Liver (tissue), 9 donors: Measurements from ENCODE around the gene PLXDC1. TPM values are rescaled to one million over a fixed set of nuclear protein-coding genes. Genes with fewer than 3 reads are reported as not detected.
A peak's percentile ranks its signal among the peaks of the same experiment; 100 is the strongest.

Experiments used
- DNase-seq: peaks from one replicate; pipeline ENCODE4 v3.0.0-alpha.2; 2017; ENCODE audit warnings: low spot score
- H3K27ac ChIP-seq, 2 donors: one replicate each; pipeline ENCODE4 v1.7.0; 2013; ENCODE audit warnings: inconsistent platforms in 2 of 2, low read length in 2 of 2, control low read depth in 1 of 2, low read depth in 1 of 2, mild to moderate bottlenecking in 1 of 2
- H3K27me3 ChIP-seq, 4 donors: one replicate each; pipeline versions ENCODE4 v1.6.1 to v1.7.0; 2013; ENCODE audit warnings: low read length in 3 of 4, inconsistent platforms in 1 of 4, mild to moderate bottlenecking in 1 of 4, moderate library complexity in 1 of 4; ENCODE audit not compliant: control insufficient read depth in 4 of 4, insufficient read depth in 4 of 4
- H3K36me3 ChIP-seq, 4 donors: one replicate each; pipeline versions ENCODE4 v1.6.1 to v1.7.0; 2013; ENCODE audit warnings: low read length in 3 of 4, mild to moderate bottlenecking in 3 of 4, low read depth in 1 of 4, moderate library complexity in 1 of 4; ENCODE audit not compliant: control insufficient read depth in 4 of 4, insufficient read depth in 3 of 4
- H3K4me1 ChIP-seq, 4 donors: one replicate each; pipeline versions ENCODE4 v1.6.1 to v1.7.0; 2013; ENCODE audit warnings: low read length in 3 of 4, mild to moderate bottlenecking in 3 of 4, moderate library complexity in 1 of 4; ENCODE audit not compliant: control insufficient read depth in 4 of 4, insufficient read depth in 4 of 4
- H3K4me3 ChIP-seq, 3 donors: one replicate each; pipeline versions ENCODE4 v1.6.1 to v1.7.0; 2013; ENCODE audit warnings: low read length in 3 of 3, control low read depth in 1 of 3, low read depth in 1 of 3, mild to moderate bottlenecking in 1 of 3
- H3K9ac ChIP-seq, 2 donors: one replicate each; pipeline ENCODE4 v1.7.0; 2013; ENCODE audit warnings: low read length in 2 of 2, mild to moderate bottlenecking in 2 of 2, moderate library complexity in 2 of 2, control low read depth in 1 of 2, low read depth in 1 of 2
- H3K9me3 ChIP-seq, 4 donors: one replicate each; pipeline versions ENCODE4 v1.6.1 to v1.7.0; 2013; ENCODE audit warnings: low read length in 3 of 4; ENCODE audit not compliant: control insufficient read depth in 4 of 4
- ATF3 ChIP-seq: IDR thresholded peaks from 2 replicates; pipeline ENCODE4 v1.6.1; 2016; ENCODE audit warnings: antibody characterized with exemption
- CTCF ChIP-seq: fragments of 150-350 bp; IDR thresholded peaks from 2 replicates; pipeline ENCODE4 v1.5.1; 2017; ENCODE audit warnings: improper control_type of control experiment, low read depth, low read length; ENCODE audit not compliant: missing input control
- EGR1 ChIP-seq, 2 donors: IDR thresholded peaks; 2 replicates each; pipeline ENCODE4 v1.6.1; 2016 to 2018; ENCODE audit warnings: antibody characterized with exemption in 2 of 2, low read depth in 2 of 2
- FOXA1 ChIP-seq: IDR thresholded peaks from 2 replicates; pipeline ENCODE4 v1.6.1; 2016; ENCODE audit warnings: antibody characterized with exemption
- FOXA2 ChIP-seq: IDR thresholded peaks from 2 replicates; pipeline ENCODE4 v1.6.1; 2016; ENCODE audit warnings: antibody characterized with exemption
- GABPA ChIP-seq, 2 donors: IDR thresholded peaks in 1 of 2; conservative IDR thresholded peaks in 1 of 2; 2 replicates each; pipeline ENCODE4 v1.6.1; 2016; ENCODE audit warnings: antibody characterized with exemption in 2 of 2, mild to moderate bottlenecking in 1 of 2, moderate library complexity in 1 of 2
- HNF4A ChIP-seq, 2 donors: conservative IDR thresholded peaks; 2 replicates each; pipeline ENCODE4 v1.6.1; 2016; ENCODE audit warnings: antibody characterized with exemption in 2 of 2, mild to moderate bottlenecking in 2 of 2
- HNF4G ChIP-seq: IDR thresholded peaks from 2 replicates; pipeline ENCODE4 v1.6.1; 2016; ENCODE audit warnings: antibody characterized with exemption
- JUND ChIP-seq, 2 donors: IDR thresholded peaks; 2 replicates each; pipeline ENCODE4 v1.6.1; 2016; ENCODE audit warnings: antibody characterized with exemption in 2 of 2
- MAX ChIP-seq: IDR thresholded peaks from 2 replicates; pipeline ENCODE4 v1.6.1; 2016; ENCODE audit warnings: antibody characterized with exemption
- NR2F2 ChIP-seq: IDR thresholded peaks from 2 replicates; pipeline ENCODE4 v1.6.1; 2016; ENCODE audit warnings: antibody characterized with exemption
- RAD21 ChIP-seq, 2 donors: IDR thresholded peaks; 2 replicates each; pipeline ENCODE4 v1.6.1; 2016; ENCODE audit warnings: antibody characterized with exemption in 2 of 2, mild to moderate bottlenecking in 2 of 2
- REST ChIP-seq: IDR thresholded peaks from 2 replicates; pipeline ENCODE4 v1.6.1; 2016; ENCODE audit warnings: antibody characterized with exemption, mild to moderate bottlenecking
- RXRA ChIP-seq, 2 donors: IDR thresholded peaks; 2 replicates each; pipeline ENCODE4 v1.6.1; 2017 to 2018; ENCODE audit warnings: antibody characterized with exemption in 2 of 2, mild to moderate bottlenecking in 1 of 2
- SP1 ChIP-seq: IDR thresholded peaks from 2 replicates; pipeline ENCODE4 v1.6.1; 2018; ENCODE audit warnings: antibody characterized with exemption, mild to moderate bottlenecking
- TAF1 ChIP-seq: conservative IDR thresholded peaks from 2 replicates; pipeline ENCODE4 v1.6.1; 2016; ENCODE audit warnings: antibody characterized with exemption, mild to moderate bottlenecking
- YY1 ChIP-seq: IDR thresholded peaks from 2 replicates; pipeline ENCODE4 v1.6.1; 2016; ENCODE audit warnings: antibody characterized with exemption, mild to moderate bottlenecking
- ZBTB33 ChIP-seq: IDR thresholded peaks from 2 replicates; pipeline ENCODE4 v1.6.1; 2016; ENCODE audit warnings: antibody characterized with exemption
- WGBS: extraction: QIAGEN DNeasy Blood & Tissue Kit; methylation state at CpG from one replicate; pipeline ENCODE4 v1.1.7; 2013; 5-methylcytosine and 5-hydroxymethylcytosine counted together
- polyA plus RNA-seq, 2 donors: library from polyadenylated mRNA; stranded (reverse) in 1 of 2; unstranded in 1 of 2; fragments of 200-250 nt in 1 of 2; fragments of >200 nt in 1 of 2; fragmentation: Nextera tagmentation in 1 of 2; extraction: Ambion mirVana in 1 of 2; gene quantifications; one replicate each; pipeline versions ENCODE4 v1.2.1 to v1.2.3, GENCODE V29; 2013 to 2015
- total RNA-seq, 2 donors: library from RNA; depleted of rRNA; stranded (reverse); fragments of >200 nt; gene quantifications; one replicate each; pipeline ENCODE4 v1.2.3, GENCODE V29; 2014
- donor health status: healthy.
- donor health status: healthy.
- donor health status: healthy.
- donor health status: healthy.
- donor health status: healthy.

The PLXDC1 gene
- total and polyA plus RNA-seq, 4 donors, result 0.14 to 0.84 (median 0.30) TPM

GRCh38 chr17:39110435-39111136, 40.9 kb downstream of the PLXDC1 start:
- Histone ChIP-seq H3K4me1 (peaks cover 1 to 12% (median 10%) of the 10 kb centered on the region in 4 donors), H3K36me3 (no peaks in the 10 kb centered on the region), H3K4me3 (no peak overlapping the region), H3K27me3 (no peaks in the 10 kb centered on the region), H3K9ac (no peak overlapping the region), H3K27ac (no peak overlapping the region), H3K9me3 (no peaks in the 10 kb centered on the region)
- WGBS, result 35% methylated on average over 19 of the region's 19 CpGs
- DNase-seq, result no peak
- peak; percentile 44 to 84 for TF ChIP-seq HNF4A (conservative IDR thresholded peaks at IDR 0.05)
- TF ChIP-seq RXRA (IDR thresholded peaks at IDR 0.05), result peak; percentile 81 to 91
- no peak for TF ChIP-seq TAF1
- TF ChIP-seq CTCF, result no peak
- TF ChIP-seq JUND (IDR thresholded peaks at IDR 0.05), result no peak
- no peak for TF ChIP-seq MAX
- no peak for TF ChIP-seq ATF3
- TF ChIP-seq RAD21 (IDR thresholded peaks at IDR 0.05), result no peak
- no peak for TF ChIP-seq HNF4G
- TF ChIP-seq NR2F2, result no peak
- no peak for TF ChIP-seq EGR1 (IDR thresholded peaks at IDR 0.05; ENCODE audit: low read depth in 2 of 2)
- TF ChIP-seq FOXA1, result no peak
- no peak for TF ChIP-seq REST
- no peak for TF ChIP-seq ZBTB33
- no peak for TF ChIP-seq YY1
- TF ChIP-seq SP1, result peak; percentile 40
- peak; percentile 43 for TF ChIP-seq FOXA2
- no peak for TF ChIP-seq GABPA (IDR thresholded peaks at IDR 0.05 in 1 of 2, conservative IDR thresholded peaks at IDR 0.05 in 1 of 2)
